ENCODE results near the gene USP7. TPM values are rescaled to one million over a fixed set of nuclear protein-coding genes. Genes with fewer than 3 reads are reported as not detected.

USP7 gene
- polyA plus RNA-seq, 1 donor (not counting 4 experiments of a cell fraction or from before 2014, with no cell fraction given): 63.4 TPM

DNA sequence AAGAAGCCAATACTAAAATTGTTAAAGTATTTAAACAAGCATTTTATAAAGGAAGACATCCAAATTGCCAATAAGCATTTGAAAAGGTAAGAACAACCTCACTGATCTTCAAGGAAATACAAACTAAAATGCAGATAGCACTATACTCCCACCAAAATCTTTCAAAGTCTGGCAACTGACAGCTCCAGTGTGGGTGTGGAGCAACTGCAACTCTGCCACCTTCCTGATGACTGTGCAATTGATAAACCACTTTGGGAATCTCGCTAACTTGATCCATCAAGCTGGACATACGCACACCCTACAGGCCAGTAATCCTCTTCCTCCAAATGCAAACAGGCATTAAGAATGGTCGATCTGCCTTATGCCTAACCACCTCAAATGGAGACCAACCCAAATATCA lies 49.6 kb downstream of the USP7 start:
- H3K4me2 ChIP-seq (ENCODE audit: control insufficient read depth, extremely low read depth, insufficient read depth, low read depth, low read length): no peak overlapping the region
- no peak for TF ChIP-seq EZH2 (IDR thresholded peaks at IDR 0.05; ENCODE audit: low read length)

DNA sequence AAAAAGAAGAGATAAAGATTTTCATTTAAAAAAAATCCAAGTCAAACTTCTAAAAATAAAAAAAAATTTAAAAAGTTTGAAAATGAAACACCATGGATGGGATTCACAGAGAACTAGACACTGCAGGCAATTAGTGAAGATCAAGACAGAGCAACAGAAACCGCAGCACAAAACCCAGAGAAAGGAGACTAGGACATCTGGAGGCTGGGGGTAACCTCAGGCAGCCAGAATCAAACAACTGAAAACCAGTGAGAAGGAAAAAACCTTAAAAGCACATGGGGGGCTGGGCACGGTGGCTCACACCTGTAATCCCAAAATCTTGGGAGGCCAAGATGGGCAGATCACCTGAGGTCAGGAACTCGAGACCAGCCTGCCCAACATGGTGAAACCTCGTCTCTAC lies 50.9 kb downstream of the USP7 start:
- Histone ChIP-seq H3K9me3 (ENCODE audit: control insufficient read depth, low read depth, low read length) (no peaks in the 10 kb centered on the region), H2AFZ (ENCODE audit: control insufficient read depth, low read length) (no peak overlapping the region), H3K36me3 (ENCODE audit: control insufficient read depth in 2 of 2, extremely low read depth in 1 of 2, insufficient read depth in 2 of 2, low read length in 2 of 2) (peaks cover 23 to 37% of the 10 kb centered on the region in 2 experiments), H3K9ac (ENCODE audit: control insufficient read depth, extremely low read depth, insufficient read depth, low read length) (no peak overlapping the region), H3K9me1 (ENCODE audit: control insufficient read depth, extremely low read depth, insufficient read depth, low read length) (no peaks in the 10 kb centered on the region), H3K27ac (ENCODE audit: control insufficient read depth, insufficient read depth, low read length) (no peak overlapping the region), H3K79me2 (ENCODE audit: control insufficient read depth, insufficient read depth, low read length) (peaks cover 21% of the 10 kb centered on the region), H3K4me1 (ENCODE audit: control insufficient read depth, extremely low read depth, insufficient read depth, low read length) (no peaks in the 10 kb centered on the region), H3K27me3 (ENCODE audit: control insufficient read depth, extremely low read depth, insufficient read depth, low read length) (no peaks in the 10 kb centered on the region), H3K4me3 (ENCODE audit: control insufficient read depth in 2 of 3, extremely low read depth in 1 of 3, insufficient read depth in 2 of 3, low read depth in 1 of 3, low read length in 3 of 3) (no peak overlapping the region), H3K4me2 (ENCODE audit: control insufficient read depth, extremely low read depth, insufficient read depth, low read depth, low read length) (no peak overlapping the region), H4K20me1 (ENCODE audit: control insufficient read depth, extremely low read depth, insufficient read depth, low read length) (no peaks in the 10 kb centered on the region)
- dilution Hi-C loops (cut with MboI; ENCODE audit: extremely low pct_ligation_motif_present, low sequenced_read_pairs): no loop called here
- FAIRE-seq (no peak), DNase-seq (ENCODE audit: low read depth, low spot score) (no peak)
- TF ChIP-seq, protein P1, sequence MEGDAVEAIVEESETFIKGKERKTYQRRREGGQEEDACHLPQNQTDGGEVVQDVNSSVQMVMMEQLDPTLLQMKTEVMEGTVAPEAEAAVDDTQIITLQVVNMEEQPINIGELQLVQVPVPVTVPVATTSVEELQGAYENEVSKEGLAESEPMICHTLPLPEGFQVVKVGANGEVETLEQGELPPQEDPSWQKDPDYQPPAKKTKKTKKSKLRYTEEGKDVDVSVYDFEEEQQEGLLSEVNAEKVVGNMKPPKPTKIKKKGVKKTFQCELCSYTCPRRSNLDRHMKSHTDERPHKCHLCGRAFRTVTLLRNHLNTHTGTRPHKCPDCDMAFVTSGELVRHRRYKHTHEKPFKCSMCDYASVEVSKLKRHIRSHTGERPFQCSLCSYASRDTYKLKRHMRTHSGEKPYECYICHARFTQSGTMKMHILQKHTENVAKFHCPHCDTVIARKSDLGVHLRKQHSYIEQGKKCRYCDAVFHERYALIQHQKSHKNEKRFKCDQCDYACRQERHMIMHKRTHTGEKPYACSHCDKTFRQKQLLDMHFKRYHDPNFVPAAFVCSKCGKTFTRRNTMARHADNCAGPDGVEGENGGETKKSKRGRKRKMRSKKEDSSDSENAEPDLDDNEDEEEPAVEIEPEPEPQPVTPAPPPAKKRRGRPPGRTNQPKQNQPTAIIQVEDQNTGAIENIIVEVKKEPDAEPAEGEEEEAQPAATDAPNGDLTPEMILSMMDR (optimal IDR thresholded peaks at IDR 0.05 in 1 of 3, IDR thresholded peaks at IDR 0.05 in 1 of 3, conservative IDR thresholded peaks at IDR 0.05 in 1 of 3; ENCODE audit: extremely low read depth in 1 of 3, insufficient read depth in 2 of 3, low read length in 3 of 3): no peak
- no peak for TF ChIP-seq EZH2 (IDR thresholded peaks at IDR 0.05; ENCODE audit: low read length)

More for the DNA sequence above, 49.6 kb downstream of the USP7 start:
- Histone ChIP-seq H3K27me3 (ENCODE audit: control insufficient read depth, extremely low read depth, insufficient read depth, low read length) (no peaks in the 10 kb centered on the region), H3K4me3 (ENCODE audit: control insufficient read depth in 2 of 3, extremely low read depth in 1 of 3, insufficient read depth in 2 of 3, low read depth in 1 of 3, low read length in 3 of 3) (no peak overlapping the region), H3K27ac (ENCODE audit: control insufficient read depth, insufficient read depth, low read length) (no peak overlapping the region), H3K9ac (ENCODE audit: control insufficient read depth, extremely low read depth, insufficient read depth, low read length) (no peak overlapping the region), H2AFZ (ENCODE audit: control insufficient read depth, low read length) (no peak overlapping the region), H3K9me3 (ENCODE audit: control insufficient read depth, low read depth, low read length) (no peaks in the 10 kb centered on the region), H3K36me3 (ENCODE audit: control insufficient read depth in 2 of 2, extremely low read depth in 1 of 2, insufficient read depth in 2 of 2, low read length in 2 of 2) (peaks cover 19 to 39% of the 10 kb centered on the region in 2 experiments), H4K20me1 (ENCODE audit: control insufficient read depth, extremely low read depth, insufficient read depth, low read length) (peaks cover 2% of the 10 kb centered on the region), H3K9me1 (ENCODE audit: control insufficient read depth, extremely low read depth, insufficient read depth, low read length) (no peaks in the 10 kb centered on the region), H3K4me1 (ENCODE audit: control insufficient read depth, extremely low read depth, insufficient read depth, low read length) (no peaks in the 10 kb centered on the region), H3K79me2 (ENCODE audit: control insufficient read depth, insufficient read depth, low read length) (peaks cover 22% of the 10 kb centered on the region)
- FAIRE-seq (no peak), DNase-seq (ENCODE audit: low read depth, low spot score) (no peak)
- dilution Hi-C loops (cut with MboI; ENCODE audit: extremely low pct_ligation_motif_present, low sequenced_read_pairs): no loop called here

DNA sequence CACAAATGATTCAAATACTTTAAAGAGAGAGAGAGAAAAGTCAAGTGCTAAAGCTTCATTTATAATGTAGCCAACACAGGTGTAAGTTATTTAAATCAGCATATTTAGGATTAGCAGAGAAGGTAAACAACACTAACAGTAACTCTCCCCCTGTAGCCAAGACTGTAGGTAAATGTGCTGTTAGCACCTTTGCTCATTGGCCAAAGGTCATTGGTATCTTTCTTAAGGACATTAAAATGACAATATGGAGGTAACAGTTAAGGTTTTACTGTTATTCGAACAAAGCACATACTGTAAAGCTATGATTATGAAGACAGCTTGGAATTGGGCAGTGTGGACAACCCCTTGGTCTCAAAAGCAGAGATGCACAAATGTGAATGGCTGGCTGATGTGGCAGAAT lies 52.9 kb downstream of the USP7 start:
- Histone ChIP-seq H3K4me1 (ENCODE audit: control insufficient read depth, extremely low read depth, insufficient read depth, low read length) (no peaks in the 10 kb centered on the region), H3K4me2 (ENCODE audit: control insufficient read depth, extremely low read depth, insufficient read depth, low read depth, low read length) (no peak overlapping the region), H3K9ac (ENCODE audit: control insufficient read depth, extremely low read depth, insufficient read depth, low read length) (no peak overlapping the region), H3K79me2 (ENCODE audit: control insufficient read depth, insufficient read depth, low read length) (peaks cover 20% of the 10 kb centered on the region), H3K27ac (ENCODE audit: control insufficient read depth, insufficient read depth, low read length) (no peak overlapping the region), H4K20me1 (ENCODE audit: control insufficient read depth, extremely low read depth, insufficient read depth, low read length) (no peaks in the 10 kb centered on the region), H3K36me3 (ENCODE audit: control insufficient read depth in 2 of 2, extremely low read depth in 1 of 2, insufficient read depth in 2 of 2, low read length in 2 of 2) (peaks cover 24 to 40% of the 10 kb centered on the region in 2 experiments), H3K9me1 (ENCODE audit: control insufficient read depth, extremely low read depth, insufficient read depth, low read length) (no peaks in the 10 kb centered on the region), H2AFZ (ENCODE audit: control insufficient read depth, low read length) (no peak overlapping the region), H3K9me3 (ENCODE audit: control insufficient read depth, low read depth, low read length) (no peaks in the 10 kb centered on the region), H3K27me3 (ENCODE audit: control insufficient read depth, extremely low read depth, insufficient read depth, low read length) (no peaks in the 10 kb centered on the region), H3K4me3 (ENCODE audit: control insufficient read depth in 2 of 3, extremely low read depth in 1 of 3, insufficient read depth in 2 of 3, low read depth in 1 of 3, low read length in 3 of 3) (no peak overlapping the region)
- TF ChIP-seq EZH2 (IDR thresholded peaks at IDR 0.05; ENCODE audit: low read length): no peak
- TF ChIP-seq, protein P1 (optimal IDR thresholded peaks at IDR 0.05 in 1 of 3, IDR thresholded peaks at IDR 0.05 in 1 of 3, conservative IDR thresholded peaks at IDR 0.05 in 1 of 3; ENCODE audit: extremely low read depth in 1 of 3, insufficient read depth in 2 of 3, low read length in 3 of 3): no peak
- no peak for DNase-seq (ENCODE audit: low read depth, low spot score)
- dilution Hi-C loops (cut with MboI; ENCODE audit: extremely low pct_ligation_motif_present, low sequenced_read_pairs): no loop called here
- FAIRE-seq: no peak
